ENCODE measurements around the gene DYRK2.

- no peak for TF ChIP-seq EZH2phosphoT487 (IDR thresholded peaks at IDR 0.05; ENCODE audit: low read length)
- TF ChIP-seq, protein P1, sequence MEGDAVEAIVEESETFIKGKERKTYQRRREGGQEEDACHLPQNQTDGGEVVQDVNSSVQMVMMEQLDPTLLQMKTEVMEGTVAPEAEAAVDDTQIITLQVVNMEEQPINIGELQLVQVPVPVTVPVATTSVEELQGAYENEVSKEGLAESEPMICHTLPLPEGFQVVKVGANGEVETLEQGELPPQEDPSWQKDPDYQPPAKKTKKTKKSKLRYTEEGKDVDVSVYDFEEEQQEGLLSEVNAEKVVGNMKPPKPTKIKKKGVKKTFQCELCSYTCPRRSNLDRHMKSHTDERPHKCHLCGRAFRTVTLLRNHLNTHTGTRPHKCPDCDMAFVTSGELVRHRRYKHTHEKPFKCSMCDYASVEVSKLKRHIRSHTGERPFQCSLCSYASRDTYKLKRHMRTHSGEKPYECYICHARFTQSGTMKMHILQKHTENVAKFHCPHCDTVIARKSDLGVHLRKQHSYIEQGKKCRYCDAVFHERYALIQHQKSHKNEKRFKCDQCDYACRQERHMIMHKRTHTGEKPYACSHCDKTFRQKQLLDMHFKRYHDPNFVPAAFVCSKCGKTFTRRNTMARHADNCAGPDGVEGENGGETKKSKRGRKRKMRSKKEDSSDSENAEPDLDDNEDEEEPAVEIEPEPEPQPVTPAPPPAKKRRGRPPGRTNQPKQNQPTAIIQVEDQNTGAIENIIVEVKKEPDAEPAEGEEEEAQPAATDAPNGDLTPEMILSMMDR (IDR thresholded peaks at IDR 0.05; ENCODE audit: low read length) = no peak
These were observed 16.5 kb upstream of the DYRK2 start for GRCh38 chr12:67632005-67632404.
